Measurements from ENCODE around the gene TRAPPC3L. TPM values are rescaled to one million over a fixed set of nuclear protein-coding genes. Genes with fewer than 3 reads are reported as not detected.

TRAPPC3L gene
- total and polyA plus RNA-seq, 2 of the 13 experiments (the other 11 are each of a cell fraction or from before 2014, with no cell fraction given): not detected

GRCh38 chr6:116456927-116457326 is 88.6 kb downstream of the TRAPPC3L start (continued):
- TF ChIP-seq SIX1 (CRISPR knock-in tag; IDR thresholded peaks at IDR 0.05; ENCODE audit: borderline replicate concordance): no peak

GRCh38 chr6:116456106-116456505 is 89.4 kb downstream of the TRAPPC3L start:
- no peaks in the 10 kb centered on the region for H3K36me3 ChIP-seq (replicated peaks in 1 of 2; ENCODE audit: control insufficient read depth in 1 of 2, insufficient read depth in 2 of 2, low read length in 2 of 2)
- DNase-seq (ENCODE audit: low spot score) (no peak), FAIRE-seq (no peak), ATAC-seq (no peak)
- H2AFZ ChIP-seq (ENCODE audit: low read length): no peak overlapping the region
- H3K9me3 ChIP-seq (ENCODE audit: low read length): no peaks in the 10 kb centered on the region
- H3K4me2 ChIP-seq (ENCODE audit: low read depth, low read length): no peak overlapping the region
- 25% methylated on average over 3 of the region's 3 CpGs for WGBS (ENCODE audit: low lambda C conversion rate)
- intact Hi-C loops (cut with micrococcal nuclease; ENCODE audit: unreplicated experiment): no loop called here
- no peak overlapping the region for H3K4me3 ChIP-seq (replicated peaks in 1 of 3; ENCODE audit: insufficient read depth in 1 of 3, low read depth in 2 of 3, low read length in 3 of 3)
- no peaks in the 10 kb centered on the region for H3K4me1 ChIP-seq (ENCODE audit: insufficient read depth, low read length)
- no peaks in the 10 kb centered on the region for H3K27me3 ChIP-seq (ENCODE audit: control insufficient read depth in 1 of 2, insufficient read depth in 2 of 2, low read length in 2 of 2)
- CTCF ChIA-PET (ENCODE audit: low intra/inter-chr PET ratio, low total read pairs): no interaction called here
- in situ Hi-C loops (cut with HindIII; ENCODE audit: extremely low pct_ligation_motif_present, low pct_unique_long_range_greater_than_20kb): no loop called here
- no peaks in the 10 kb centered on the region for H3K79me2 ChIP-seq (ENCODE audit: insufficient read depth, low read length)
- POLR2A ChIA-PET: no interaction called here
- no peak for TF ChIP-seq ZBTB34 (CRISPR knock-in tag; IDR thresholded peaks at IDR 0.05)
- no peak for TF ChIP-seq ADNP (CRISPR knock-in tag; IDR thresholded peaks at IDR 0.05)
- TF ChIP-seq ZNF850 (CRISPR knock-in tag; conservative IDR thresholded peaks at IDR 0.05): no peak
- TF ChIP-seq ZNF224 (CRISPR knock-in tag; IDR thresholded peaks at IDR 0.05): no peak
- TF ChIP-seq TCF7L2 (IDR thresholded peaks at IDR 0.05; ENCODE audit: low read depth, low read length): no peak
- TF ChIP-seq IRF9 (CRISPR knock-in tag; IDR thresholded peaks at IDR 0.05; ENCODE audit: borderline replicate concordance): no peak
- no peak for TF ChIP-seq SP1 (IDR thresholded peaks at IDR 0.05)
- TF ChIP-seq SP1 (CRISPR knock-in tag; IDR thresholded peaks at IDR 0.05): no peak
- no peak for TF ChIP-seq NCOA1 (CRISPR knock-in tag; IDR thresholded peaks at IDR 0.05)
- TF ChIP-seq CCDC6 (CRISPR knock-in tag; IDR thresholded peaks at IDR 0.05): no peak
- TF ChIP-seq ZNF468 (CRISPR knock-in tag; IDR thresholded peaks at IDR 0.05): no peak
- TF ChIP-seq SMYD3 (CRISPR knock-in tag; IDR thresholded peaks at IDR 0.05): no peak
- TF ChIP-seq ZNF577 (CRISPR knock-in tag; IDR thresholded peaks at IDR 0.05; ENCODE audit: borderline replicate concordance, low read depth): no peak
- no peak for TF ChIP-seq YY1 (IDR thresholded peaks at IDR 0.05; ENCODE audit: insufficient read depth, insufficient replicate concordance, low read depth, low read length)
- TF ChIP-seq ZNF720 (CRISPR knock-in tag; IDR thresholded peaks at IDR 0.05): no peak
- BruUV-seq (replicated peaks): no TSS peak
- H4K20me1 ChIP-seq (ENCODE audit: insufficient read depth, low read length): no peaks in the 10 kb centered on the region
- no peak overlapping the region for H3K9ac ChIP-seq (ENCODE audit: insufficient read depth, low read depth, low read length)
- H3K27ac ChIP-seq (ENCODE audit: extremely low read length, insufficient read depth, low read length): no peak overlapping the region

Data from HepG2 (cell line).